GM12878 (cell line): ENCODE results near the gene BAK1. TPM values are rescaled to one million over a fixed set of nuclear protein-coding genes. Genes with fewer than 3 reads are reported as not detected.

Source experiments
- ATAC-seq: fragments of 200-7000 bp; cut with Tn5 transposase; 3 replicates; pipeline ENCODE4 v1.9.1; 2020; ENCODE audit warnings: mild to moderate bottlenecking, moderate library complexity
- BruUV-seq: library from RNA; stranded (reverse); fragments of 400-500 nt; replicated peaks from 2 replicates; lab custom pipeline; 2021; lab: Mats Ljungman, UMichigan
- CTCF ChIA-PET: fragments of 300-600 bp; sonication (Branson Sonifier 250); formaldehyde crosslinking; extraction: SDS; loops from one replicate; lab custom pipeline; 2021; ENCODE audit warnings: inconsistent platforms; lab: Yijun Ruan, JAX
- POLR2A ChIA-PET: fragments of 350-600 bp; formaldehyde crosslinking; extraction: SDS; loops from one replicate; lab custom pipeline; 2021; ENCODE audit warnings: inconsistent platforms; lab: Charles Lee
- RAD21 ChIA-PET: fragments of 300-600 bp; sonication (Branson Sonifier 250); formaldehyde crosslinking; loops from one replicate; lab custom pipeline; 2023; ENCODE audit warnings: antibody characterized with exemption; ENCODE audit not compliant: unreplicated experiment; lab: Charles Lee
- SMC1A ChIA-PET: fragments of 300-600 bp; sonication (Branson Sonifier 250); formaldehyde crosslinking; loops from one replicate; lab custom pipeline; 2023; ENCODE audit not compliant: unreplicated experiment, uncharacterized antibody; lab: Charles Lee
- DNase-seq: peaks from one replicate; pipeline ENCODE4 v3.0.0-alpha.2; 2011; ENCODE audit warnings: low read depth, low spot score
- FAIRE-seq: peaks from 3 replicates; lab custom pipeline; 2011; peaks lifted over from hg19 to GRCh38; lab: Jason Lieb, UNC
- H2AFZ ChIP-seq: 2 replicates; pipeline ENCODE4 v1.6.0; 2011; ENCODE audit warnings: low read depth, low read length, control low read depth; ENCODE audit not compliant: control insufficient read depth
- H3K27ac ChIP-seq: 2 replicates; pipeline ENCODE4 v1.5.1; 2011; ENCODE audit warnings: control low read depth; ENCODE audit not compliant: control insufficient read depth, insufficient read depth
- H3K27me3 ChIP-seq, 2 experiments: replicated peaks in 1 of 2; 2 replicates each; pipeline versions ENCODE4 v1.6.0 to v1.6.1; 2011; ENCODE audit warnings: low read length in 1 of 2; ENCODE audit not compliant: control insufficient read depth in 2 of 2, insufficient read depth in 2 of 2
- H3K36me3 ChIP-seq, 2 experiments: 2 replicates each; pipeline ENCODE4 v1.5.1; 2011; ENCODE audit warnings: low read length in 1 of 2; ENCODE audit not compliant: control insufficient read depth in 2 of 2, insufficient read depth in 2 of 2
- H3K4me1 ChIP-seq: 2 replicates; pipeline ENCODE4 v1.6.1; 2011; ENCODE audit warnings: mild to moderate bottlenecking, low read length, moderate library complexity, mixed read lengths; ENCODE audit not compliant: control insufficient read depth, insufficient read depth
- H3K4me2 ChIP-seq: 2 replicates; pipeline ENCODE4 v1.6.0; 2011; ENCODE audit warnings: control low read depth; ENCODE audit not compliant: control insufficient read depth, insufficient read depth
- H3K4me3 ChIP-seq: fragments of 200-600 bp; sonication (generic); 2 replicates; pipeline ENCODE4 v1.5.1; 2016
- H3K79me2 ChIP-seq: 2 replicates; pipeline ENCODE4 v1.6.0; 2011; ENCODE audit warnings: low read length; ENCODE audit not compliant: control insufficient read depth, insufficient read depth
- H3K9ac ChIP-seq: 2 replicates; pipeline ENCODE4 v1.8.0; 2011; ENCODE audit warnings: low read length, control low read depth, mixed read lengths; ENCODE audit not compliant: control insufficient read depth, insufficient read depth
- H3K9me3 ChIP-seq: replicated peaks from 3 replicates; pipeline ENCODE4 v1.5.1; 2011; ENCODE audit warnings: mild to moderate bottlenecking, low read length; ENCODE audit not compliant: control insufficient read depth, insufficient read depth
- H4K20me1 ChIP-seq: 2 replicates; pipeline ENCODE4 v1.6.0; 2011; ENCODE audit not compliant: control insufficient read depth, insufficient read depth
- ZNF24 ChIP-seq: fragments of 450-650 bp; IDR thresholded peaks from 2 replicates; pipeline ENCODE4 v1.6.1; 2017; ENCODE audit warnings: antibody characterized with exemption, mild to moderate bottlenecking
- WGBS: methylation state at CpG from one replicate; pipeline ENCODE4 v1.1.6; 2016; ENCODE audit warnings: low lambda C conversion rate; ENCODE audit not compliant: insufficient replicate concordance, insufficient coverage; ENCODE audit errors: missing lambda C conversion rate; 5-methylcytosine and 5-hydroxymethylcytosine counted together
- in situ Hi-C: fragments of 300-500 bp; cut with MboI; formaldehyde crosslinking; loops from 9 replicates; pipeline ENCODE4 v1.14.3; 2018; ENCODE audit warnings: mixed read lengths
- intact Hi-C: fragments of 100-400 bp; cut with micrococcal nuclease; formaldehyde crosslinking; loops from one replicate; pipeline ENCODE4 v1.14.2; 2022; ENCODE audit not compliant: unreplicated experiment
- polyA plus RNA-seq, 11 experiments: library from polyadenylated mRNA; depleted of rRNA in 4 of 11; unstranded in 6 of 11; stranded (reverse) in 5 of 11; fragments of >200 nt; fragmentation: Nextera tagmentation in 4 of 11; fragmentation: Illumina TruSeq in 1 of 11; extraction: Ambion mirVana in 4 of 11; extraction: Trizol in 1 of 11; gene quantifications; 1 replicate in 1 of 11; 2 replicates in 10 of 11; pipeline versions ENCODE4 v1.2.1 to v1.2.3, GENCODE V29; 2011 to 2016; ENCODE audit warnings: inconsistent platforms in 2 of 11, missing spikeins in 2 of 11, low read depth in 1 of 11
- total RNA-seq, 4 experiments: library from RNA; depleted of rRNA in 3 of 4; stranded (reverse); fragments of >200 nt in 3 of 4; fragmentation: Illumina TruSeq in 1 of 4; extraction: Trizol in 1 of 4; gene quantifications; 2 replicates each; pipeline versions ENCODE4 v1.2.1 to v1.2.3, GENCODE V29; 2013 to 2021
- TF ChIP-seq, protein P1 (sequence below): fragments of 450-650 bp; IDR thresholded peaks from 2 replicates; pipeline ENCODE4 v1.6.1; 2016; ENCODE audit warnings: mild to moderate bottlenecking, moderate library complexity, borderline replicate concordance

Gene BAK1
- total and polyA plus RNA-seq, 10 of the 15 experiments (the other 5 are each of a cell fraction or from before 2014, with no cell fraction given) = 6.3 to 65.8 (median 29.6) TPM

DNA sequence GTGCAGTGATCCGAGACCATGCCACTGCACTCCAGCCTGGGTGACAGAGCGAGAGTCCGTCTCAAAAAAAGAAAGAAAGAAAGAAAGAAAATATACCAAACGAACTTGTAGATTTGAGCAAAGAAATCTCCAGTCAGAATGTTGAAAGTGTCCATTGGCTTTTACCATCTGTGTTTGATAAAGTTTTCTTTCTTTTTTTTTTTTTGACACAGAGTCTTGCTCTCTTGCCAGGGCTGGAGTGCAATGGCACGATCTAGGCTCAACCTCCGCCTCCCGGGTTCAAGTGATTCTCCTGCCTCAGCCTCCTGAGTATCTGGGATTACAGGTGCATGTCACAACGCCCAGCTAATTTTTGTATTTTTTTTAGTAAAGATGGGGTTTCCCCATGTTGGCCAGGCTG, 21.3 kb downstream of the BAK1 start:
- H3K4me3 ChIP-seq = no peak overlapping the region
- no peaks in the 10 kb centered on the region for H3K9me3 ChIP-seq
- BruUV-seq = no TSS peak
- ChIA-PET CTCF (no interaction called here), SMC1A (interaction anchor here (0.6 kb wide), 1 partner anchor 10 kb away, joined by 3 read pairs; no protein-coding TSS in a partner anchor), POLR2A (interaction anchor here (0.6 kb wide), 1 partner anchor 10 kb away, joined by 4 read pairs; no protein-coding TSS in a partner anchor)
- WGBS = 72% methylated on average over 8 of the region's 8 CpGs
- H3K9ac ChIP-seq = no peak overlapping the region
- no peak overlapping the region for H3K27ac ChIP-seq
- no peaks in the 10 kb centered on the region for H3K27me3 ChIP-seq
- intact Hi-C loops (loop anchor here (5.0 kb wide), 1 partner anchor 52 kb away; no protein-coding TSS in a partner anchor), in situ Hi-C loops (no loop called here)
- DNase-seq (no peak), FAIRE-seq (no peak), ATAC-seq (no peak)
- H3K36me3 ChIP-seq = no peaks in the 10 kb centered on the region
- H4K20me1 ChIP-seq = no peaks in the 10 kb centered on the region
- no peak overlapping the region for H2AFZ ChIP-seq
- no peaks in the 10 kb centered on the region for H3K79me2 ChIP-seq
- TF ChIP-seq, protein P1, sequence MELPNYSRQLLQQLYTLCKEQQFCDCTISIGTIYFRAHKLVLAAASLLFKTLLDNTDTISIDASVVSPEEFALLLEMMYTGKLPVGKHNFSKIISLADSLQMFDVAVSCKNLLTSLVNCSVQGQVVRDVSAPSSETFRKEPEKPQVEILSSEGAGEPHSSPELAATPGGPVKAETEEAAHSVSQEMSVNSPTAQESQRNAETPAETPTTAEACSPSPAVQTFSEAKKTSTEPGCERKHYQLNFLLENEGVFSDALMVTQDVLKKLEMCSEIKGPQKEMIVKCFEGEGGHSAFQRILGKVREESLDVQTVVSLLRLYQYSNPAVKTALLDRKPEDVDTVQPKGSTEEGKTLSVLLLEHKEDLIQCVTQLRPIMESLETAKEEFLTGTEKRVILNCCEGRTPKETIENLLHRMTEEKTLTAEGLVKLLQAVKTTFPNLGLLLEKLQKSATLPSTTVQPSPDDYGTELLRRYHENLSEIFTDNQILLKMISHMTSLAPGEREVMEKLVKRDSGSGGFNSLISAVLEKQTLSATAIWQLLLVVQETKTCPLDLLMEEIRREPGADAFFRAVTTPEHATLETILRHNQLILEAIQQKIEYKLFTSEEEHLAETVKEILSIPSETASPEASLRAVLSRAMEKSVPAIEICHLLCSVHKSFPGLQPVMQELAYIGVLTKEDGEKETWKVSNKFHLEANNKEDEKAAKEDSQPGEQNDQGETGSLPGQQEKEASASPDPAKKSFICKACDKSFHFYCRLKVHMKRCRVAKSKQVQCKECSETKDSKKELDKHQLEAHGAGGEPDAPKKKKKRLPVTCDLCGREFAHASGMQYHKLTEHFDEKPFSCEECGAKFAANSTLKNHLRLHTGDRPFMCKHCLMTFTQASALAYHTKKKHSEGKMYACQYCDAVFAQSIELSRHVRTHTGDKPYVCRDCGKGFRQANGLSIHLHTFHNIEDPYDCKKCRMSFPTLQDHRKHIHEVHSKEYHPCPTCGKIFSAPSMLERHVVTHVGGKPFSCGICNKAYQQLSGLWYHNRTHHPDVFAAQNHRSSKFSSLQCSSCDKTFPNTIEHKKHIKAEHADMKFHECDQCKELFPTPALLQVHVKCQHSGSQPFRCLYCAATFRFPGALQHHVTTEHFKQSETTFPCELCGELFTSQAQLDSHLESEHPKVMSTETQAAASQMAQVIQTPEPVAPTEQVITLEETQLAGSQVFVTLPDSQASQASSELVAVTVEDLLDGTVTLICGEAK = peak; percentile 55
- no peak for TF ChIP-seq ZNF24
- TF ChIP-seq, all 136 proteins: peak for 1
- Histone ChIP-seq H3K4me1 (peaks cover 3% of the 10 kb centered on the region), H3K4me2 (no peak overlapping the region)
- RAD21 ChIA-PET = no interaction called here
